Prostate gland (tissue), 2 donors: Measurements from ENCODE around the gene GPR68.

Experiments used
- CTCF ChIP-seq, 4 experiments: fragments of 200-600 bp in 2 of 4; fragments of 450-650 bp in 2 of 4; sonication (generic) in 2 of 4; IDR thresholded peaks; 1 replicate in 3 of 4; 2 replicates in 1 of 4; pipeline ENCODE4 v1.5.1; 2016 to 2019; ENCODE audit warnings: antibody characterized with exemption in 4 of 4, mild to moderate bottlenecking in 2 of 4, moderate library complexity in 2 of 4
- POLR2A ChIP-seq: fragments of 450-650 bp; IDR thresholded peaks from one replicate; pipeline ENCODE4 v1.6.1; 2016; ENCODE audit warnings: antibody characterized with exemption, mild to moderate bottlenecking
- POLR2AphosphoS5 ChIP-seq: sonication (generic); formaldehyde crosslinking; IDR thresholded peaks from one replicate; pipeline ENCODE4 v1.6.1; 2017; ENCODE audit warnings: antibody characterized with exemption

- TF ChIP-seq CTCF (IDR thresholded peaks at IDR 0.05) (no peak), POLR2A (no peak), POLR2AphosphoS5 (no peak)
Measured at GRCh38 chr14:91190853-91191252, 53.7 kb downstream of the GPR68 start.
